GM19455 (cell line): ENCODE data around the gene TSPYL1.
"Not testable (repeated sequence)": the region's sequence is repeated elsewhere in the genome, so short reads cannot be mapped to it uniquely, and the experiment has no call there.

ENCODE experiments used
- ATAC-seq: cut with Tn5 transposase; IDR thresholded peaks from one replicate; pipeline ENCODE4 v1.9.1; 2021; ENCODE audit not compliant: unreplicated experiment

TSPYL1 gene

DNA sequence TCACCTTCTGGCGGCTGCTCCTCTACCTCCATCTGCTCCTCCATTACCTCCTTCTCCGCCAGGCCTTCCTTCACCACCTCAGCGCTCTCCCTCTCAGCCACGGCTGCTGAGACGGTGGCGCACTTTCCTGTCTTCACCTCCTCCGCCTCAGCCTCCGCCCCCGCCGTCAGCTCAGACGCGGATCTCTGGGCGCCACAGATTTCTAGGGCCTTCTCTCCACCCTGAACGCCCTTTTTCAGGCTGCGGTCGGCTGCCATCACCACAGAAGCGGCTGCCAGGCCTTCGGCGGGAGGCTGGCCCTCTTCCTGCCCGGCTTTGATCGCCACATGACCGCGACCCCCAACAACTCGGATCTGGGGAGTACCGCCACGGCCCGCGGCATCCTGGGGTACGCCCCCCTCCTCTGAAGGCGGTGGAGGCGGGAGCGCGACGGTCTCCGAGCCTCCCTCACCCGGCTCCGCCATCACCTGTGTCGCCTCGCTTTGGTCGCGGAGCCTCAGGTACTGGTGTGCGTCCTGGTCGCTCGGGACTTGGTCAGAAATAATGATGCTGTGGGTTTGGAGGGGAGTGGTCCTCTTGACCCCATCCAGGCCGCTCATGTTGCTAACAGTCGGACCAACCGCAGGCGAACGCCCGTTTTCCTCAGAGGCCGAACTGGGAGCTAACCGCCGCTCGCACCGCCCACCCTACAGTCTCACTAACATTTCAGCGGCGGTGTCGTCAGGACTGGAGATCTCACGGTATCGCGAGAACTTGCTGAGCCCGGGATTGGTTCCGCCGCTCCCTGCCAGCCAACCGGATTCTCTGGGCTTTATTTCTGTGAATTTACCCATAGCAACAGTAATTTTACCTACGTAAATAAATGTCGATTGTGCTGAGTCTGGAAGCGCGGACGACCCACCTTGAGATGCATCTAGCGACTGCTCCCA is at the start of gene TSPYL1:
TSS of gene TSPYL1 (minus strand) at position 699 of the 929 bp plus-strand sequence. CDS start at position 599, 100 bp downstream.
- ATAC-seq: peak; percentile 96

DNA sequence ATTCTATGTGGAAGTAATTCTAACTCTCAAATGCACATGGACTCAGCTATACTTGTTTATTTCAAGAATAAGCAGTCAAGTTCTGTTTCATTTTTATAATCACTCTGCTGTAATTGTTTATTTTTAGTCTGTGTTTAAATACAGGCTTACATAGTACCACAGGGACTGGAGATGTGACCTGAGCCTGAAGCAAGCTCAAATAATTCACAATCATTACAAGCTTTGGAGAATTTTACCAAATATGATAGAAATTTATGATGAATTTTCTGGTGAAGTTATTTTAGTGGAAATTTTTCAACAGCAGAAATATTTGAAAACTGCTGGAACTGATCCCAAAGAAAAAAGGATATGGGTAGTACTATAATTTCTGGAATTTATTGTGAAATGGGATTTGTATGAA is 49.4 kb upstream of the TSPYL1 start:
- no peak for ATAC-seq

DNA sequence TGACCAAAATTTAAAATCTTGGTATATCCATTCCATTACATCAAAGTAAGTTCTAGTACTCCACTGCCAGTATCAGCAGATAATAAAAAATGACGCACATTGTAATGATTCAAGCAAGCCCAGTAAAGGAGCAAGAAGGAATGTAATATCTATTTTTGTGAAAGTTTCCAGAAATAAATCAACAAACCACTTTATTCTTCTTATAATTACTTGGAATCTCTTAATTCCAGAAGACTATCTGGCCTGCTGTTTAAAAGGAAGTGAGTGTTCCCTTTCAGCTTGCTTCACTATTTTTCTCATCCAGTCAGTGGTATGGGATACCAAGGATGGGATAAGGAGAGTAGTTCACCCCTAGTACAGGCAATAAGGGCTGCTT is 48.8 kb upstream of the TSPYL1 start:
- no peak for ATAC-seq

DNA sequence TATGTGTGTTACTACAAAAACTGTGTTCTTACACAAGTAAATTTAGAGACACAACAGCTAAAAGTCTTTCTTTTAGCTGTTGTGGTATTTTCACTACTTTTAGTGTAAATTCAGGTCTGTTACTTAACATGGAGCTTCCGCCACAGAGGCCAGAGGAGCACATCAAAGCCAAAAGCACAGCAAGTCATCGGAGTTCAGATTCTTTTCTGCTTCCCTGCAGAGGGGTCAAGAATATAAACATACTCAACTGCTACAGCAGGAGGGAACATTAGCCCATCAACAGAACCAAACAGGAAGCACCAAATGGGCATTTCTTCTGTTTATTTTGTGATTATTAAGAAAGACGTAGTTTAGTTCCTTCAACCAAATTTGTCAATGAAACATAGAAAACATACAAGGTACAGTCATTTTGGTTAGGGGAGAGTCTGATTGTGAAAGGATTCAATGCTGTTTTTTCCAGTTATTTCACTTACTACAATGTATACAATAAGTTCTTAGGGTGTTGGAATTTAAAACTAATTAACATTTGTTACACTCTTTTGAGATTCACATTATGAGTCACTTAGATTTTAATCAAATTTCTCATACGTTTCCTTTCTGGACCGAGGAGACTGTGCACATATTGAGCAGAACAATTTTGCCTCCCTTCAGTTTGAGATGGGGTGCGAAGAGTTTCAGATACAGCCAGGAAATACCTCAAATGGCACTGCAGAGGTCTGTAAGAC is 48.2 kb upstream of the TSPYL1 start:
- no peak for ATAC-seq

DNA sequence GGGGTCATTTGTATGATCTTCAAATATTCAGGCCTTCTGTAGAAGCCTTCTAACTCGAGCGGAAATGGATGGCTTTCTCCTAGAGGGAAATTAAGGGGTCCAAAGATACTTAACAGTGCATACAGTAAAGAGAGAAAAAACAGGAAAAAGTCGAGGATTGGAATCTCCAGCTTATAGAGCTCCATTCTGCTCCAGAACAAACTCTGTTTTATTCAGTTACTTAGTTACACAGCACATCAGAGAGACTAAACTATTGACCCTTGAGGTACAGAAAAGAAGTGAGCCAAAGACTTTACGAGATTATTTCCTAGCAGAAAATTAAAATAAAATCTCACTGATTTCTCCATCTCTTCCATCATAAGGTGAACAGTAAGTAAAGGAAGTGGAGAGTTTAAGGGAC is 47.3 kb upstream of the TSPYL1 start:
- no peak for ATAC-seq

DNA sequence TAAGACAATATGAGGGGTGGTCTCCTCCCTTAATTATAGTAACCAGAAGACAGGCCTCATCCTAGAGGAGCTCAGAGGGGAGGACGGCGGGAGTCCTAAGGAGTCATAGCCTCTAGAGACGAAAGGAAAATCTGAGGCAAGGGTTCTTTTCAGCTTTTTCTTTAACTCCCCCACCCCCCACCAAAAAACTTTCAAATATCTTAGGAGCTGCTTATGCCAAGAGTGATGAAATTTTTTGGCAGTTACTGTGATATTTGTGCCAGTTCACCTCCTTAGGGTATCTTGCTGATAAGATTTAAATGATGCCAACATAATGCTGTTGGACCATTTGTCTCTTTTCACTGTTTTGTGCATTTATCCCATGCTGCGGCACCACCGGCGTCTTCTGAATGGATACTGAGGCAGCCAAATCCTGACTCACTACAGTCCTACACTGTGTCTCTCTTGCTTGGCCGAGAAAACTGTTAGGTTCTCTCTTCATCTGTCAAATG is 46.5 kb upstream of the TSPYL1 start:
- ATAC-seq: no peak

DNA sequence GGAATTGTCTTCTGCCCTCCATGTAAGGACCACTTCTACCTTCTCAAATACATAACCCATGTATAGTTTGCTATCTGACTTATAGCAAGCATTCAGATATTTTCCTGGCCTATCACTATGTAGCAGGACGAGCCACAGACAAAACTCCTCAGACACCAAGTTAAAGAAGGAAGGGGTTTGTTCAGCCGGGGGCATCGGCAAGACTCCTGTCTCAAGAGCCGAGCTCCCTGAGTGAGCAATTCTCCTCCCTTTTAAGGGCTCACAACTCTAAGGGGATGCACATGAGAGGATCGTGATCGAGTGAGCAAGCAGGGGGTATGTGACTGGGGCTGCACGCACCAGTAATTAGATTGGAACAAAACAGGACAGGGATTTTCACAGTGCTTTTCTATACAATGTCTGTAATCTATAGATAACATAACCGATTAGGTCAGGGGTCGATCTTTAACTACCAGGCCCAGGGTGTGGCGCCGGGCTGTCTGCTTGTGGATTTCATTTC is 46.0 kb upstream of the TSPYL1 start:
- not testable (repeated sequence) for ATAC-seq

DNA sequence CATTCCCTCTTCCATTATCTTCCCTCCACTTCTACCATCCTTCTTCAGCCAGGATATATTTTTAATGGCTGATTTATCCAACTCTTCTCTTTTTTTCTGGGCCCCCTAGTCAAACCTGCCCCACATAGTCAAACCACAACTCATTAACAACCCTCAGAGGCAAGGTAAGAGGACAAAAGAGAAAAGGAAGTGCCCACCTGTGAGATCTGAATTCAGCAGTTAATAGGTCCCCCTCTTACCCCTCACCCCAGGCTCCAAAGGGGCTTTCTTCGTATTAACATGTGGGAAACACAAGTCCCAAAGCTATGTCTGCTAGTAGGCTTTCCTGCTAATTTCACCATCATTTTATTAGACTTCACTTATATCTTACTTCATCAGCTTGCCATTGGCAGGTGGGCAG is 44.1 kb upstream of the TSPYL1 start:
- ATAC-seq: no peak

DNA sequence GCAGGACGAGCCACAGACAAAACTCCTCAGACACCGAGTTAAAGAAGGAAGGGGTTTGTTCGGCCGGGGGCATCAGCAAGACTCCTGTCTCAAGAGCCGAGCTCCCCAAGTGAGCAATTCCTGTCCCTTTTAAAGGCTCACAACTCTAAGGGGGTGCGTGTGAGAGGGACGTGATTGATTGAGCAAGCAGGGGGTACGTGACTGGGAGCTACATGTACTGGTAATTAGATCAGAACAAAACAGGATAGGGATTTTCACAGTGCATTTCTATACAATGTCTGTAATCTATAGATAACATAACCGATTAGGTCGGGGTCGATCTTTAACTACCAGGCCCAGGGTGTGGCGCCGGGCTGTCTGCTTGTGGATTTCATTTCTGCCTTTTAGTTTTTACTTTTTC is 42.2 kb upstream of the TSPYL1 start:
- not testable (repeated sequence) for ATAC-seq

DNA sequence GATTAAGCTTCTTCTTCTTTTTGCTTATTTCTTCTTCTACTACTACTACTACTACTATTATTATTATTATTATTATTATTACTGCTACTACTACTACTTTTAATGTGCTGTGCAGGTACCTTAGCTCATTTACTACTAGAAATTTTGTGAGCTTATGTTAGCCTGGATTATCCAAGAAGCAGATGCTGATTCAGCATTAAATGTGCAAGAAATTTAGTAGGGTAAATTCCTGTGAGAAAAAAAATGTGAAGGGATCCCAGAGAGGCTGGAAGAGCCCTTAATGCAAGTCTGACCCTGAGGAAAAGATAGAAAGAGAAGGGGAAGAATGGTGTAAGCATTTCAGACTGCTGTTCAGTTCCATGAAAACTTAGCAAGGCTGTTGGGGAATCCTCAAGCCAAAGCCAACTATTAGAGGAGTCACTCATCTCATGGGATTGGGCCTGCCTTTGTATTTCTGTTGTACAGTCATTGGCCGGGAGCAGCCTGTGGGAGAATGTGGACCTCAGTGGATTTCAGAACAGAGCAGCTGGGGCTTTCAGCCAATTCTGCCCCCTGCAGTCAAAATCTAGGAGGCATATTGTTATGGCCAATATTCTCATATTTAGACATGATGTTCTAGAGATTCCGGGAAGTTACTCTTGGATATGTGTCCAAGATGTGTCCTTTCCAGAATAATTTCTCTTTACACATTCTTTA is 37.2 kb upstream of the TSPYL1 start:
- no peak for ATAC-seq

DNA sequence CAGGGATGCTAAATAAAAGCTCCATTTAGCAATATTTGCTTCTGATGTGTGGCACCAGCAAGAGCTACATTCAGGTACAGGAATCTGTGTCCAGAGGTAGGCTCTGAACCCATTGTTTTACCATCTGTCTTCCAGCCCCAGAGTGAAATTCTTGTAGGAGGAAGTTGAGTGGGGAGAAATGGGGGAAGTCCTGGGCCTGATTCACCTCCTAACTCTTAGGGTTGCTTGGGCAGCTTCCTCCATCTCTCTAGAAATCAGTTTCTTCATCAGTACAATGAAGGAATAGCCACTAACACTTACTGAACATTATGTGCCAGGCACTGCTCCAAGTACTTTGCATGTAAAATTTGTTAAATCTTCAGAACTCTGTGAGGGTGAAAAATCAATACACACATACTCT is 35.1 kb upstream of the TSPYL1 start:
- no peak for ATAC-seq

DNA sequence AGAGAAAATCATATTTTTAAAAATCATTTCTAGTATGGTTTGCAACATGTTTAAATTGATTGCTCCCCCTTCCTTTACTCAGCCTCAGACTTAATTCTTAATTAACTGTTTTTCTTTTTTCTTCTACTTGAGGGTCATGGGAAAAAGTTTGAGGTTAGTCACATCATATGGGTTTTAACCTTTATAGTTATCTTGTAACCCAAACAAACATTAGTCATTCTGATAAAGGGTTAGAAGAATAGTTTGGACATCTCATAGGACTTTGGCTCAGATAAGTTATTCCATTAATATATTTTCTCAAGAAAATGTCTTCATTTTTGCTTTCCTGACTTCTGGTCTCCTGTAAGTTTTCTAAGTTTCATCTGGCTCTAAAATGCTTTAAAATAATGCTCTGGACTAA is 34.5 kb upstream of the TSPYL1 start:
- no peak for ATAC-seq

DNA sequence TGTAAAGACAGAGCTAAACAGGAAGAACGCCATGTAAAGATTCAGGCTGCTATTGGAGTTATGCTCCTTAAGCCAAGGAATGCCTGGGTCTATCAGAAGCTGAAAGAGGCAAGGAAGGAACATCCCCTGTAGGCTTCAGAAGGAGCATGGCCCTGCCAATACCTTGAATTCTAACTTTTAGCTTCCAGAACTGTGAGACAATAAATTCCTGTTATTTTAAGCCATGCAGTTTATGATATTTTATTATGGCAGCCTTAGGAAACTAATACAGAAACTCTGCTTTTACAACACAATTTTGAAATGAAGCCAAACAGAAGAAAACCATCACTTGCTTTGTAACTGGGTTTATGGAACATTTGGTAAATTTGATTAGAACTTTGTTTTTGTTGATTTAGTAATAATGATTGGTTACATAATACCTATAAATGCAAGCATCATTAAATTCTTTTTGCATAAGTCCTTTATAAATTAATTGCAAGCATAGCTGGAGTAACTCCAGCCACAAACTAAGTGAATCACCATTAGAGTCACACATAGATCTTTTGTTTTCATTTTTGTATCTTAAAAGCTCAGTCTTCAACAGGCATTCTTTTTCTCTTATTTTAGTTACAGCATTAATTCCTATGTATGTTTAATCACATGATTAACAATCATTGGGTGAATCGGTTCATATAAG is 33.5 kb upstream of the TSPYL1 start:
- ATAC-seq: no peak

DNA sequence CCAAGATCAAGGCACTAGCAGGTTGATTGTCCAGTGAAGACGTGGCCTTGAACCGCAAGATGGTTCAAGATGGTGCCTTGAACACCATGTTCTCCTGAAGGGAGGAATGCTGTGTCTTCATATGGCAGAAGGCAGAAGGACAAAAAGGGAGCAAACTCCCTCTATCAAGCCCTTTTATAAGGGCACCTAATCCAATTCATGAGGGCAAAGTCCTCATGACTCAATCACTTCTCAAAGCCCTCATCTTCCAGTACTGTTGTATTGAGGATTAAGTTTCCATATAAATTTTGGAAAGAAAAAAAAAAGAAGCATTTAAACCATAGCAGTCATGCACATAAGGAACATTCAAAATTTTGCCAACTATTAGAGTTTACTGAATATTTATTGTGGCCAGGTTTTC is 29.9 kb upstream of the TSPYL1 start:
- ATAC-seq: no peak

DNA sequence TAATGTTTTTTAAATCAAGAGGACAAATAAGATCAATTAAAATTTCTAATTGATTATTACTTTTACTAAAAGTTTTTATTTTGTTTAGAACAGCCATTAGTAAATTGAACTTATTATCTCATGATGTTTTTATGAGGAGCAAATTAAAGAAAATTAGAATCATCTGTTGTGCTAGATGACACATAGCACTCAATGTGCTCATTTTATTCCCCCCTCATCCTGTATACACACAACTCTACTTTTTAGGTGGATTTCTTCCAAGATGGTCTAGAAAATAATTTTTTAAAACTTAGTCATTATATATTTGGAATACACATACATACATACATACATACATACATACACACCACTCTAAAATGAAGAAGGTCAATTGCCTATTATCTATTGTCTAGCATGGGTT is 29.3 kb upstream of the TSPYL1 start:
- ATAC-seq: no peak

DNA sequence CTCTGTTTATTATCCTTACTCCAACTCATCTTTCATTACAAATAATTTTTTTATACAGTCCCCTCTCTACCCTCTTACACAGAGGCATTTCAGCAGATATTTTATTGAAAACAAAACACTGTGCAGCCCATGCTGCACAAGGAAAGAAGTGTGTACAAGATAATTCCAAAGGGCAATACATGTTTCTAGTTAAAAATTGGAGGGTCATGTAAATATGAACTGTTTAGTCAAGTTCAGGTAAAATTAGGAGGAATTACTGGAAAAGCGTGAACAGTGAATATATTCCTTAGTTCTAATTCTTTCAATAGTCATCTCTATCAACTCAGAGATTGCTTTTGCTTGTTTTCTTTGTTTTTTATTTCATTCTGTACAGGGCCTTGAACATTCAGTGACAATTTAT is 27.9 kb upstream of the TSPYL1 start:
- ATAC-seq: no peak

DNA sequence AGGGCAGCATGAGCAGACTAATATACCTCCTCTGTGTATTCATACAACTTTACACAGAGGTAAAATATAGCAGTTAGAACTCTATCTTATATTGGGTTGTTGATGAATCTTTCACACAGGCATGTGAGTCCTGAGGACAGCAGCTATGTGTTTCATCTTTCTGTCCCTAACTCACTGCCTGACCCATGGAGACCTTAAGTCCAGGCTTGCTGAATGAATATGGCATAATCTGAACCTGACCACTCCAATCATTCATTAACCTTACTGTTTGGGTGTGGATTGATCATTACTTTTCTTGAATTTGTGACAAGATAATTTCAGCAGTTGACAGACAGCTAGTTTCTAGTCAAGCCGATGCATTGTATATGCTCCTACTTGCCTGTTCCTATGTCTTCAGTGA is 27.3 kb upstream of the TSPYL1 start:
- no peak for ATAC-seq

DNA sequence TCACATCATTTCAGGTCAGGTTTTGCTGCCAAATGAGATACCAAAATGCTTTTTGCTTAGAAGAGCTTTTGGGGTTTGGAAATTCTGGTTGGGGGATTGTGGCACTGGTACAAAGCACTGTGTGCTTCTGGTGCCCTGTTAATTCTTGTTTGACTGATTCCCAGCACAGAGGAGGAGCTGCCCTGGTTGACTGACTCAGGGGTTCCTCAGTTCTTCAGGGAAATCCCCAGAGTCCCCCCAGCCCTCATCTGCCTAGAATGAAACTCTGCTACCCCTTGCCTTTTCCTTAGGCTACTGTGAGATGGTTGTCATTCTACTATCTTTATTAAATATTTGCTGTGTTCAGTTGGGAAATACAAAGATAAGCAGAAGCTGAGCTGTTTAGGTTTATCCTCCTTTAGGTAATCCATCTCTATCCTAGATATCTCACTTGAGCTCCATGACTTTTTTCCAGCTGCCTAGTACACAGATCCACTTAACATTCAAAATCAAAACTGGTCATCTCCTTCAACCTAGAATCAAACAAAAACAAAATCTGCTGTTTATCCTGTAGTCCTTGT is 24.9 kb upstream of the TSPYL1 start:
- ATAC-seq: no peak

DNA sequence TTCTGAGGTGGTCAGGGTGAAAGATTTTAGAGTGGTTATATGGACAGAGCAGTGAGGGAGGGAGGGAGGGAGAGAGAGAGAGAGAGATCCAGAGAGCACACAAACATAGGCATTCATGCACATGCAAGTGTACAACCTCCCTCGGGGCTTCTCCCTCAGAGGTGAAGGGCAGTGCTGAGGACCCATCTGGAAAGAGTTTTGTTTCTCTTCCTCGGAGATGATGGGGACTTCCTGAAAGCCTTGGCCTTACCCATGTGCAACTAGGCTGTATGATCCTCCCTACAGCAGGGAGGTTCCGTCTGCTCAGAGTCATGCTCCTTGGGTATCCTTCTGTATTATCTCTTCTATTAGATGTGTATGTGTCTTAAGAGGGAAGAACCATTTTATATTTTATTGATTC is 21.4 kb upstream of the TSPYL1 start:
- ATAC-seq: no peak

DNA sequence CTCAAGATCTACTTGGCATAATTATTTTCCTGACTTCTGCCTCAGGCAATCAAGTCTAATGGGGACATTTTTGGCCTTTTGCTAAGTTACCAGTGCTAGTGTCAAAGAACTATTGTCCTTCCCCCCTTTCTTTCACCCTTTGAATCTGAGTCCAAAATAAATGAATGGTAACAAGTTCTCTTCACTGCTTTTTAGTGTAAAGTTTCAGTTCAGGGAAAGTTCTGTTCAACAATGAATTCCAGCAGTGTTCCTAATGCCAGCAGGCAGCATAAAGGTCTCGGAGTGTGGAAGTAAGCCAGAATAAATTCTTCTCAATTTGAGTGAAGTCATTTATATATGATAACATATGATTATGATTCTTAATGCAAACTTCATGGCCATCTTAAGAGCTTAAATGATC is 20.8 kb upstream of the TSPYL1 start:
- ATAC-seq: no peak
